HT-29 (cell line): Measurements from ENCODE around the gene NKPD1. TPM values are rescaled to one million over a fixed set of nuclear protein-coding genes. Genes with fewer than 3 reads are reported as not detected.

Experiments
- DNase-seq: peaks from one replicate; pipeline ENCODE4 v3.0.0-alpha.2; 2015; ENCODE audit warnings: low spot score
- total RNA-seq: library from RNA; depleted of rRNA; stranded (reverse); fragments of >200 nt; shearing (Covaris generic); gene quantifications from 2 replicates; pipeline ENCODE4 v1.2.3, GENCODE V29; 2014; rRNA removed

NKPD1 gene
- total RNA-seq, result 1.4 and 6.7 TPM in 2 replicates

GRCh38 chr19:45160870-45161737 lies at the start of gene NKPD1:
Gene NKPD1 (minus strand): TSS chr19:45160982. CDS start chr19:45160150, 832 bp downstream.
- DNase-seq, result peak; percentile 93

GRCh38 chr19:45206328-45206727 lies 45.5 kb upstream of the NKPD1 start:
- no peak for DNase-seq

GRCh38 chr19:45205810-45206209 lies 45.0 kb upstream of the NKPD1 start:
- DNase-seq, result no peak

- DNase-seq, result no peak
These were observed 41.9 kb upstream of the NKPD1 start for GRCh38 chr19:45202637-45203036.

GRCh38 chr19:45200568-45200967 lies 39.8 kb upstream of the NKPD1 start:
- peak; percentile 51 for DNase-seq

GRCh38 chr19:45195764-45196163 lies 35.0 kb upstream of the NKPD1 start:
- no peak for DNase-seq

GRCh38 chr19:45191375-45191774 lies 30.6 kb upstream of the NKPD1 start:
- DNase-seq, result no peak

GRCh38 chr19:45189971-45190370 lies 29.2 kb upstream of the NKPD1 start:
- no peak for DNase-seq

- peak; percentile 70 for DNase-seq
These were observed 26.8 kb upstream of the NKPD1 start for GRCh38 chr19:45187421-45188100.

- DNase-seq, result peak; percentile 29
These were observed 25.9 kb upstream of the NKPD1 start for GRCh38 chr19:45186509-45187334.

- no peak for DNase-seq
These were observed 23.3 kb upstream of the NKPD1 start for GRCh38 chr19:45184115-45184514.

GRCh38 chr19:45182758-45183157 lies 22.0 kb upstream of the NKPD1 start:
- DNase-seq, result peak; percentile 78

GRCh38 chr19:45180936-45181335 lies 20.2 kb upstream of the NKPD1 start:
- no peak for DNase-seq

GRCh38 chr19:45179892-45180370 lies 19.1 kb upstream of the NKPD1 start:
- DNase-seq, result no peak

GRCh38 chr19:45179072-45179891 lies 18.5 kb upstream of the NKPD1 start:
- peak; percentile 57 for DNase-seq

- peak; percentile 100 for DNase-seq
These were observed 17.7 kb upstream of the NKPD1 start, which contains the start of gene BLOC1S3 for GRCh38 chr19:45178262-45179071. Gene BLOC1S3 (plus strand): TSS chr19:45178784. CDS start chr19:45179297, 513 bp downstream.

- no peak for DNase-seq
These were observed 17.1 kb upstream of the NKPD1 start, which contains the start of gene TRAPPC6A for GRCh38 chr19:45177817-45178261. Gene TRAPPC6A (minus strand): TSS chr19:45178237. CDS start chr19:45178218, 19 bp downstream.

- no peak for DNase-seq
These were observed 14.9 kb upstream of the NKPD1 start for GRCh38 chr19:45175515-45176345.

GRCh38 chr19:45173816-45174215 lies 13.0 kb upstream of the NKPD1 start:
- DNase-seq, result no peak
